Measurements from ENCODE around the gene PACC1.
"Not testable (repeated sequence)": the region's sequence is repeated elsewhere in the genome, so short reads cannot be mapped to it uniquely, and the experiment has no call there.

PACC1 gene

DNA sequence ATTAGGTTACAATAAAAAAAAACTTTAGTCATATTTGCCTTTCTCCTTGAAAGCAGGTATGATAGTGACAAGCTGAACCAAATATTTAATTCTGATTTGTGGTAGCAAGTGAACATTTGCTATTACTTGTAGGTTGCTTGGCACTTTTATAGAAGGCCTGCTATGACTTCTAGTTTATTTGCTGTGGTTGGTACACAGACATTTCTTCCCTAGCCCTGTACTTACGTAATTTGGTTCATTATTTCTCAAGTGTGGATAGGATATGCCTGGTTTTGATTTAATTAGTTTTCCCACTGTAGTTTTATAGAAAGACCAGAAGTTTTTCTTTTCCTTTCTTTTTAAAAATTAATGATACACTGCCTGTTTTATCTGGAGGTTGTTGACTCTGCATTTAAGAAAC, 73.6 kb downstream of the PACC1 start:
- Mint-ChIP-seq H3K9me3 (no peaks in the 10 kb centered on the region), H3K27me3 (no peaks in the 10 kb centered on the region), H3K27ac (no peak overlapping the region), H3K36me3 (peaks cover 22% of the 10 kb centered on the region), H3K4me3 (no peak overlapping the region), H3K4me1 (no peaks in the 10 kb centered on the region)
- ATAC-seq, result no peak

DNA sequence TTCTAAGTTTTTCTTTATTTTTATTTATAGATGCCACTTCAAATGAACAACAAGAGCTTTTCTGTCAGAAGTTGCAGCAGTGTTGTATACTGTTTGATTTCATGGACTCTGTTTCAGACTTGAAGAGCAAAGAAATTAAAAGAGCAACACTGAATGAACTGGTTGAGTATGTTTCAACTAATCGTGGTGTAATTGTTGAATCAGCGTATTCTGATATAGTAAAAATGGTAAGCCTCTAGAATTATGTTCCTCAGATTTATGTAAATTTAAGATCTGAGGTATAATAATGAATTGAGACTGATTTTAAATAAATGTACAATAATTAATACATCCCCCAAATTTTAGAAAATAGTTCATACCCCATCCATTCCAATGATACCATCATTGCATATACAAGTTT, 85.6 kb downstream of the PACC1 start:
- Mint-ChIP-seq H3K9me3 (peaks cover 3% of the 10 kb centered on the region), H3K27ac (no peak overlapping the region), H3K27me3 (no peaks in the 10 kb centered on the region), H3K36me3 (peaks cover 25% of the 10 kb centered on the region), H3K4me1 (peaks cover 13% of the 10 kb centered on the region), H3K4me3 (no peak overlapping the region)
- ATAC-seq, result no peak

- no peaks in the 10 kb centered on the region for H3K9me3 Mint-ChIP-seq
- no peak overlapping the region for H3K4me3 Mint-ChIP-seq
- H3K27me3 Mint-ChIP-seq, result no peaks in the 10 kb centered on the region
- H3K36me3 Mint-ChIP-seq, result peaks cover 17% of the 10 kb centered on the region
- no peak overlapping the region for H3K27ac Mint-ChIP-seq
- peaks cover 13% of the 10 kb centered on the region for H3K4me1 Mint-ChIP-seq
- no peak for ATAC-seq
Observed at GRCh38 chr1:212328248-212328647, 86.4 kb downstream of the PACC1 start.

DNA sequence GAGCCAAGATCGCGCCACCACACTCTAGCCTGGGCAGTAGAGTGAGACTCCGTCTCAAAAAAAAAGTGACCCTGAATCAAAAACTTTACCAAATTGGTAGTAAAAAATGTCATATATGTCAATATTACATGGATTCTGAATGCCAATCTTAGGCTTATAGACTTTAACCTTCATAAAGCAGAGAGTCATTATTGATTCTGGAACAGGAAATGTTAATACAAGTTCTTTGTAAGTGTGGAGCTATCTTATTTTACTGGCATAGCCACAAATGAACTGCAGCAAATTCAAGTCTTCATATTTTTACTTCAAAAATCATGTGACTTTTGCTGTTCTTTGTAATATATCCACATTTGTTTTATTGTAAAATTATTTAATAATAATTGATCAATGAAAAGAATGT, 88.1 kb downstream of the PACC1 start:
- H3K4me1 Mint-ChIP-seq, result peaks cover 13% of the 10 kb centered on the region
- peaks cover 12% of the 10 kb centered on the region for H3K36me3 Mint-ChIP-seq
- H3K27ac Mint-ChIP-seq, result no peak overlapping the region
- H3K27me3 Mint-ChIP-seq, result no peaks in the 10 kb centered on the region
- no peak overlapping the region for H3K4me3 Mint-ChIP-seq
- ATAC-seq, result no peak
- H3K9me3 Mint-ChIP-seq, result no peaks in the 10 kb centered on the region

- no peaks in the 10 kb centered on the region for H3K36me3 Mint-ChIP-seq
- no peaks in the 10 kb centered on the region for H3K9me3 Mint-ChIP-seq
- H3K4me3 Mint-ChIP-seq, result no peak overlapping the region
- peaks cover 13% of the 10 kb centered on the region for H3K4me1 Mint-ChIP-seq
- no peaks in the 10 kb centered on the region for H3K27me3 Mint-ChIP-seq
- ATAC-seq, result no peak
- no peak overlapping the region for H3K27ac Mint-ChIP-seq
Observed at GRCh38 chr1:212323066-212323465, 91.6 kb downstream of the PACC1 start.

DNA sequence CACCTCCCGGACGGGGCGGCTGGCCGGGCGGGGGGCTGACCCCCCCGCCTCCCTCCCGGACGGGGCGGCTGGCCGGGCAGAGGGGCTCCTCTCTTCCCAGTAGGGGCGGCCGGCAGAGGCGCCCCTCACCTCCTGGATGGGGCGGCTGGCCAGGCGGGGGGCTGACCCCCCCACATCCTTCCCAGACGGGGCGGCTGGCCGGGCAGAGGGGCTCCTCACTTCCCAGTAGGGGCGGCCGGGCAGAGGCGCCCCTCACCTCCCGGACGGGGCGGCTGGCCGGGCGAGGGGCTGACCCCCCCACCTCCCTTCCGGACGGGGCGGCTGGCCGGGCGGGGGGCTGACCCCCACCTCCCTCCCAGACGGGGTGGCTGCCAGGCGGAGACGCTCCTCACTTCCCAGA, 93.7 kb downstream of the PACC1 start:
- H3K27me3 Mint-ChIP-seq, ATAC-seq, H3K27ac Mint-ChIP-seq, H3K36me3 Mint-ChIP-seq, H3K9me3 Mint-ChIP-seq, H3K4me3 Mint-ChIP-seq: not testable (repeated sequence)
- peaks cover 21% of the 10 kb centered on the region for H3K4me1 Mint-ChIP-seq

DNA sequence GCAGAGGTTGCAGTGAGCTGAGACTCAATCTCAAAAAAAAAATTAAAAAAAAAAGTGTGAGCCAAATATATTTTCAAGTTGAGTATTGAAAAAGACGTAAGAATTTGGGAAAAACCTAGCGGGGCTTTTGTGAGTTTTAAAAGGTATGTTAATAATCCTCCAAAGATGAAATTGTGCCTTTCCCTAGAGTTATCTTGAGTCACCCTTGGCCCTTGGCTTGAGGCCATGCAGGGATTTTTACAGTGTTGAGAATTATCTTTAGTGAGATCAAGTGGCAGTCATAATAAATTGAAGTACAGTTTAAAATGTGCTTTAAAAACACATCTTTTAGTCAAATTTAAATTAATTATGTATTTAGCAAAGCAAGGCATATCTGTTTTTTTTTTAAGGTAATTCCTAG, 96.8 kb downstream of the PACC1 start:
- Mint-ChIP-seq H3K4me3 (no peak overlapping the region), H3K9me3 (no peaks in the 10 kb centered on the region), H3K36me3 (no peaks in the 10 kb centered on the region), H3K27ac (no peak overlapping the region), H3K27me3 (no peaks in the 10 kb centered on the region), H3K4me1 (peaks cover 22% of the 10 kb centered on the region)
- ATAC-seq, result no peak

DNA sequence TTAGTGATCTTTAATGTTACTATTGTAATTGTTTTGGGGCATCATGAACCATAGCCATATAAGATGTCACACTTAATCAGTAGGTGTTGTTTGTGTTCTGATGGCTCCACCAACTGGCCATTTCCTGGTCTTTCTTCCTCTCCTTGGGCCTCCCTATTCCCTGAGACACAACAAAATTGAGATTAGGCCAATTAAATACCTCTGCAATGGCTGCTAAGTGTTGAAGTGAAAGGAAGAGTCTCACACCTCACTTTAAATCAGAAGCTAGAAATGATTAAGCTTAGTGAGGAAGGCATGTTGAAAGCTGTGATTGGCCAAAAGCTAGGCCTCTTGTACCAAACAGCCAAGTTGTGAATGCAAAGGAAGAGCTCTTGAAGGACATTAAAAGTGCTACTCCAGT, 98.8 kb downstream of the PACC1 start:
- no peak for ATAC-seq
- H3K9me3 Mint-ChIP-seq, result no peaks in the 10 kb centered on the region
- no peak overlapping the region for H3K4me3 Mint-ChIP-seq
- peaks cover 24% of the 10 kb centered on the region for H3K4me1 Mint-ChIP-seq
- no peaks in the 10 kb centered on the region for H3K27me3 Mint-ChIP-seq
- no peak overlapping the region for H3K27ac Mint-ChIP-seq
- H3K36me3 Mint-ChIP-seq, result no peaks in the 10 kb centered on the region

DNA sequence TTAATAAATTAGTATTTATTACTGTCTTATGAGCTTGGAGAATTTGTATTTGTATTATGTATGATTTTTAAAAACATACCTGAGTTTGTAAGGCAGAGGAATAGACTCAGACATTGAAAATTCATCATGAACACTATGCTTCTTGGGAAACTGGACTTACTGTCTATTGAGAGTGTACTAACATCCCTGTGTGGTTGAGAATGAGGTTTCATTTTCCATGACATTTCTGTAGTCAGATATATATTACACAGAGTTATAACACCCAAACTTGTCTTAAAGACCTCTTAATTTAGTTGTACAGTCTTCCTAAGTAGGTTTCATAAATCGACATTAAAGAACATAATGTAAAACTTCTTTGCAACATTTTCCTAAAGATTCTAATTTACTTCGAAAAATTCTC, 99.5 kb downstream of the PACC1 start:
- H3K4me3 Mint-ChIP-seq, result no peak overlapping the region
- peaks cover 30% of the 10 kb centered on the region for H3K4me1 Mint-ChIP-seq
- no peak overlapping the region for H3K27ac Mint-ChIP-seq
- H3K27me3 Mint-ChIP-seq, result no peaks in the 10 kb centered on the region
- no peak for ATAC-seq
- H3K9me3 Mint-ChIP-seq, result no peaks in the 10 kb centered on the region
- peaks cover 3% of the 10 kb centered on the region for H3K36me3 Mint-ChIP-seq
